ENCODE measurements around the gene ABTB2.
"Not testable (repeated sequence)": the region's sequence is repeated elsewhere in the genome, so short reads cannot be mapped to it uniquely, and the experiment has no call there.

ABTB2 gene

DNA sequence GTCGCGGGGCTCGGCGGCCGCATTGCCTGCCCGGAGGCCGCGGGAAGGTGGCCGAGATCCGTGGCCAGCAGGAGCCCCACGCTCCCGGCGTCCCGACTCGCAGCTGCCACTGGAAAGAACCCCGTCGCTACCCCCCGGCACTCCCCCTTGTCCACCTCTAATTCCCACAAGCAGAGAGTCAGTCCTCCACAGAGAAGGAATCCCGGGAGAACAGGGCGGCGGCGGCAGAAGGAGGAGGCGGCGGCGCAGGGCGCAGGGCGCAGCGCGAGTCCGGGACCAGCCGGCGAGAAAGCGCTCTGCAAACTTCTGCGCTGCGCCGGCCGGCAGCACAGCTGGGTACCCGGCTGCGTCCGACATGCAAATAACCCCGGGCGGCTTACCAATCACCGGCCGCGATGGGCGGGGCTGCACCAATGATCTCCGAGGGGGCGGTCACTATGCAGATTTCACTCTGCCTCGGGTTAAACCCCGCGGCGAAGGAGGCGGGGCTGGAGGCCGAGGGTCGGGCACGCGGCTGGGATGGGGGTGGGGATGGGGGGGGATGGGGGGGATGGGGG, at the start of gene ABTB2:
Gene ABTB2 (minus strand): TSS at position 310 of the 557 bp plus-strand sequence.
- peak; percentile 95 for DNase-seq

DNA sequence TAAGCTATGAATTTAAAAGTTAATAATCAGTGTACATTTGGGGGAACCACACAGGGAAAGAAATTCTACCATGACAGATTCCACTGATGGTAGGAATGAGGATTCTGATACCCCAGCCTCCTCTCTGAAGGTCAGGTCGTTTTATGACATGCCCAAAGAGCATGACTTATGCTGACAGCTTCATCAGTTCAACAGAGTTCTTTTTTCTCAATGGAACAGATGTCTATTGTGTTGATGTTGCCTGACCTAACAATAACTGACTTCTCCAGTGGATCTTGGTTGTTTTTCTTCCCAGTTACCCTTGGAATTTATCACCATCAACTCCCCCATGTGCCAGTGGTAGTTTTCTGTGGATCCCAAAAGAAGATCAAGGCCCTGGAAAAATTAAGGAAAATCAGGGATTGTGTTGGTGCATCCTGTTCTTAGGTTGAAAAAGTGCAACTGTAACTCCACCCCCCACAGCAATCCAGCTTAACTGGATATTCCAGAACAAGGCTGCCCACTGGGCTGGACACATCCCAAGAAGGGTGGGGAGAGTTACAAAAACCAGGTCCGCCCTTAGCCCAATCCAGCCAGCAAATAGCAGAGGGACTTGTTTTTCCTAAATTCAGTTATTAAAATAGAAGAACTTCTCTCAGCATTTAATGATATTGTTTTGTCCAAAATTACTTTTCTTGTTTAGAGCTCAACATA, 49.5 kb upstream of the ABTB2 start:
- no peak for DNase-seq

DNA sequence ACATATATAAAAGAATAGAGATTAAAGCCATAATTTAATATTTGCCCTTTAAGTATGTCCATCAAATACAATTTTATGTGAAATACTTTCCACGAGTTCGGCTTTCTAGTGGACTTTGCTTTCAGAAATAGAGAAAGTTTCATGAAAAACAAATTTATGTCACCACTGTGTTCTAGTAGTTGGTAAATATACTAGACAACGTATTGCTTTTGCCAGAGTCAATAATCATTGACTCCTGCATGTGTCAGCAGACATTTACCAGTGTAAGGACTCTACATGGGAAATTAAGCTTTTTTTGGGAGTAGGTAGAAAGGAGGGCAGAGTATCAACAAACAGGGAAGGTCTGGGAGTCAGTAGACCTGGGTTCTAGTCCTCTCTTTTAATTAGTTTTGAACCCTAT, 48.6 kb upstream of the ABTB2 start:
- DNase-seq = no peak

DNA sequence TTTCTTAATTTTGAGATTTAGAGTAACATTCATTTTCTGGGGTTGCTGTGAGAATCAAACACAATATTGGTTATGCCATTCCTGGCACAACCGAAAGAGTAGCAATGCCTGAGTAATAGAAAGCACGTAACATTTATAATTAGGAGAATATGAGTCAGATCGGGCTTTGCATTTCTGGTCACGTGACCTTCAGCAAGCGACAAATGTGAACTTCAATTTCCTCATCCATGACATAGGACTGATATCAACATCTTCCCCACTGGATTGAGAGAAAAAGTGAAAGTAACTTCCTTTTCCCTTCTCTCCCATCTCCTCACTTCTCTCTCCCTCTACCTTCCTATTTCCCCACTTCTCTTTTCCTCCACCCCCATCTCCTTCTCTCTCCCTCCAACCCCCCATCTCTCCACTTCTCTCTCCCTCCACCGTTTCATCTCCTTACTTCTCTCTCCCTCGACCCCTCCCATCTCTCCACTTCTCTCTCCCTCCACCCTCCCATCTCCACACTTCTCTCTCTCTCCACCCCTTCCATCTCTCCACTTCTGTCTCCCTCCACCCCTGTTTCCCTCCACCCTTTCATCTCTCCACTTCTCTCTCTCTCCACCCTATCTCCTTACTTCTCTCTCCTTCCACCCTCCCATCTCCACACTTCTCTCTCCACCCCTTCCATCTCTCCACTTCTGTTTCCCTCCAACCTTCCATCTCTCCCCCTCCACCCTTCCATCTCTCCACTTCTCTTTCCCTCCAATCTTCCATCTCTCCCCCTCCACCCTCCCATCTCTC, 47.5 kb upstream of the ABTB2 start:
- peak; percentile 48 for DNase-seq

DNA sequence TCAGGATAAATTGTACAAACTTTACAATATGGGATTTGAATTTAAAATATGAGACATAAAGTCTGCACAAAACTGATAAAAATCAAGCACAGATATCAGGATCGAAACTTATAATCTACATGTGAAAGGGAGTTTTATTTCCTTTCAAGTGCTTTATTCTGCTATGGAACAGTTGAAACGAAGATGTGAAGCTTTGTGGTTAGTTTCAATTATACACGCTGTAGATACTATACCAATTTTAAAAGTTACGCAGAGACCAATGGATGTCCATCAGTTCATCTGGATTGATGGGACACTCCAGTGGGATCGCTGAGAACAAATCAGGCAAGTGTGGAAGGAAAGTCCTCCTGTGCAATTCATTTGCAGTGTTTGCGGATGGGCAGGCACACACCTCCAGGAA, 46.5 kb upstream of the ABTB2 start:
- no peak for DNase-seq

DNA sequence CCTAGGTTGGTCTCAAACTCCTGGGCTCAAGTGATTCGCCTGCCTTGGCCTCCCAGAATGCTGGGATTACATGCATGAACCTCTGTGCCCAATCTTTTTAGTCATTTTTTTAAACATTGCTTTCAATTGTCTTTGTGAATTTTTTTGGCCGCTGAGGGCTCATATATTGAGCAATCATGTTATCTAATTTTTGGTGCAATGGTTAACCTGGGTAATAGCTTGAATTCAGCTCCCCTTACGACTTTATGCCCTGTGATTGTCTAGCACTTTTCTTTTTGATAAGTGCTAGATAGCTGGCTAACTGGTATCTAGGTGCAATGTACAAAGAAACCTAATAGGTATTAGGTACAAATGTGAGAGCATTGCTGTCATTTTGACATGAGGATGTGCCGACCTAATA, 45.6 kb upstream of the ABTB2 start:
- DNase-seq = no peak

DNA sequence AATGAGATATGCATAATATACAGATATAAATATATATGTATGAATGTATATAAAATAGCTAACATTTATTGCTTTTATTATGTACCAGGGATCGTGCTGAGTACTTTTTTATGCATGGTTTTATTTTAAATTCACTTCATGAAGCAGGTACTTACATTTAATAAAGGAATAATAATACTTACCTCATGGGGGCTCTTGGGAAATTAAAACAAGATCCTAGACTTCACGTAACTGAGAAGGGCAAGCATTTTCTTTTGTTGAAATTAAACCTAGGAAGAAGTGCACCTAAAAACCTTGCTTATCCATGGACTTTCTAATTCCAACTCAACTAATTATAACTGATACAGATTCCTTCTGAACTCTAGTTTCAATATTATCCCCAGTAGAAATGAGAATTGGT, 40.0 kb upstream of the ABTB2 start:
- no peak for DNase-seq

DNA sequence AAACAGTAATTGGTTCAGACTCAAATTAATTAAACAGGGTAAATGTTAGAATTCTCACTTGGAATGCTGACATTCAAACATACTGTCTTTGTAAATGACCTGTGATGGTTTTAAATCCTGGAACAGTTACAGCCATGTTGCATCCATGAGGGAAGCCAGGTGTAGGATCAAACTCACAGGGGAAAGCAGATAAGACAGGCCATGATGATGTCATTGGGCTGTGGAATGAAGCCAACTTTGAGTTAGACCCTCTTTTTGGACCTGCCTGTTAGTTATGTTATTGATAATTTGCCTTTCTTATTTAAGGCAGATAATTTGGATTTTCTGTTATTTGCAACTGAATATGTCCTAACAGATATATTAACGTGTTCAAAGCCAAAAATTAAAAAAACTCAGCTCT, 39.3 kb upstream of the ABTB2 start:
- DNase-seq = no peak

DNA sequence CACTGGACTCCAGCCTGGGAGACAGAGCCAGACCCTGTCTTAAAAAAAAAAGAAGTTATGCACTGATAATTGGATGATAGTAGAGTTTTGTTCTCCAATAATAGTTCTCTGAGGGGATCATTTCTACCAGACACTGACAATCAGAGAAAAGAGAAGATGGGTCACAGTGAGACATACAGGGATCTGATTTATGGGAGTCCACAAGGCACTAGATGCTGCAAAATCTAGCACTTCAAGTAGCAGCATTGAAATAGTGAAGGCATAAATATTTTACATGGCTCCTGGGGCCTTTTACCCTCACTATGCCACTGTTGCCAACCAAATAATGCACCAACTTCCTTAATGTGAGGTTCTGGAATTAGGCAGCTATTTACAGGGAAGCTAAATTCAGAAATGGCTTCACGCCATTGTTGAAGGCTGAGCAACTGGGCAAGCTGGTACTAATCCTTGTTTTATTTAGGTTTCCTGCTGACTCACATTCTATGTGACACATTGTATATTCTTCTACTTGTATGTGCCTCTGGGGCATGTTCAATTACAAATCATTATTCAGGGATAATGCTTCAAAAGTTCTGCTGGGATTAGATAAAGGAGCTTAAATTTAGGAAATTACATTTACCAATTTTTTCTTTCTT, 38.2 kb upstream of the ABTB2 start:
- DNase-seq = no peak

DNA sequence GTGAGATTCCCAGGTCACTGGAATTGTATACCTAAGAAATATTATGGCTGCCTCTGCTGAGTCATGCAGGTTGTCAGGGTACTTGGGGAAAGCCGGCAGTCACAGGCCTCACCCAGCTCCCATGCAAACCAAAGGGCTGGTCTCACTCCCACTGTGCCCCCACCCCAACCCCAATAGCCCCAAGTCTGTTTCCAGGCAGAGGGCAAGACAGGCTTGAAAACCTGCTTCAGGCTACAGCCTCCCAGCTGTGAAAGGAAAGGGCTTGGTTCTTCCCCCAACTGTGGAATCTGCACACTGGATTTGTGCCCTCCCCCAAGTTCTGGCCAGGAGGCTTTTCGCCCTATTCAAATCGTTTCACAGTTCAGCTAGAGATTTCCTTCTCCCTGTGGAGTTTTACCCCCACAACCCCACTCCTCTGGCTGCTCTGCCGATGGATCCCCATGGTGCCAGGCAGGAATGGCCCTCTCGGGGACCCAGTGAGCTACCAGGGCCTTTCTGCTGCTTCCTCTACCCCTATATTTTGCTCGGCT, 37.0 kb upstream of the ABTB2 start:
- DNase-seq = no peak

DNA sequence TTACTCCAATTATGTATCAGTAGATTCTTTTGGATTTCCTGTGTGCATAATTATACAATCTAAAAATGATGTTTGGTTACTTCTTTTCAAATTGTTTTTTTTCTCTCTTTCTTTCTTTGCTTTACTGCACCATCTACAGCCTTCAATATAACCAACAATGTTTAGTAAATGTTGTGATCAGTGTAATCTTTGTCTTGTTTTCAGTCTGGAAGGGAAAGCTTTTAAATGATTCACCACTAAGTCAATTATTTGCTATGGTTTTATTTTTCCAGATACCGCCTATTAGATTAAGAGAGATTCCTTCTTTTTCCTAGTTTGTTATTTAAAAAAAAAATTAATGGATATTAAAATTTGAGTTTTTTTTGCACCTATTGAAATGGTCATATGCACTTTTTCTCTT, 29.8 kb upstream of the ABTB2 start:
- DNase-seq = no peak

DNA sequence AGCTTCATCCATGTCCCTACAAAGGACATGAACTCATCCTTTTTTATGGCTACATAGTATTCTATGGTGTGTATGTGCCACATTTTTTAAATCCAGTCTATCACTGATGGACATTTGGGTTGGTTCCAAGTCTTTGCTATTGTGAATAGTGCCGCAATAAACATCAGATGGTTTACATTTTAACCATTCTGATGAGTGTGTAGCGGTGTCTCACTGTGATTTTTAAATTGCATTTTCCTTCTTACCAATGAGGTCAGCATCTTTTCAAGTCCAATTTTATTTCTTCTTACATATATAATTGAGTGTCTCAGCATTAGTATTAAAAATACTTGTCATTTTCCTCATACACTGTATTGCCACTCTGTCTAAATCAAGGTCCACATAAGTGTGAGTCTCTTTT, 28.5 kb upstream of the ABTB2 start:
- not testable (repeated sequence) for DNase-seq

DNA sequence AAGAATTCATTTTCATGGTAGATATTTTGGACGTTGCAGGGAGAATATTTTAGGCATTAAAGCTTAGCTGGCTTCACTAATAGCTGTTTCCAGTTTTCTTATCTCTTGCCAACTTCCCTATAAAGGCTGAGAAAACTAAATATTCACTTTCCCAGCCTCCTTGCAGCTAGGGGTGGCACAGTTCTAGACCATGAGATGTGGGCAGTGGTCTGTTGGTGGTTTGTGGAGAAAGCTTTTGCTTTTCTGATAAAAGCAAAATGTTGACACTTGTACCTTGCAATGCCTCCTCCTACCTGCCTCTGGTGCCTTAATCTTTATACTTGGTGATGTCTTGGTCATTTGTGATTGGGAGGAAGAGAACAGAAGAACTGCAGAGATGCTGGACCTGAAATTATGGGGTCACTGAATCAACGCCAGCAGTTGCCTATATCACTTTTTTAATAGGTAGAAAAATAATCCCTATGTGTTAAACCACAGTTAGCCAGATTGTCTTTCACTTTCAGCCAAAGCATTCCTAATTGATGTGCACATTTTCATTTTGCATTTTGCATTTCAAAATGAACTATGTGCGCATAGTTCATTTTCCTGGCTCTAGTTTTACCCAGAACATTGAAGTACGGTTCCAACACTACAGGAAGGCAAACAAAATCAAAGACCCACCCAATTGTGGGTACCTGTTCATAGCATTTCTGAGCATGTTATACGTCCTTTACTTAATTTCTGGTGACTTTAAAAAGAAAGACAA, 24.9 kb upstream of the ABTB2 start:
- DNase-seq = no peak

DNA sequence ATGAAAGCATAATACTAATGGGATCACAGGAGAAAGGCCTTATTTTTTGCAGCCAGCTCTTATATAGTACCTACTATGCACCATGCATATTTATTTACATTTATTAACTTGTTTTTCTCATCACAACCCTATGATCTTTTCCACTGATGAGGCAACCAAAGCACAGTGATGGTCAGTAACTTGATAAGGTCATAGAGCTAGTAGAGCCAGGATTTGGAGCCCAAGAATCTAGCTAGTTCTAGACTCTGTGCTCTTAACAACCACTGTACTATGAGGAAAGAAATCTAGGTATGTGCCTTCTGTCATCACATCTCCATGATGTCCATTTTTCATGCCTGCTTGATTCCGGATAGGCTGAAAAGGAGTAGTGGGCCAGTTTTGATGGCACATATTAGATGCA, 24.0 kb upstream of the ABTB2 start:
- DNase-seq = no peak

DNA sequence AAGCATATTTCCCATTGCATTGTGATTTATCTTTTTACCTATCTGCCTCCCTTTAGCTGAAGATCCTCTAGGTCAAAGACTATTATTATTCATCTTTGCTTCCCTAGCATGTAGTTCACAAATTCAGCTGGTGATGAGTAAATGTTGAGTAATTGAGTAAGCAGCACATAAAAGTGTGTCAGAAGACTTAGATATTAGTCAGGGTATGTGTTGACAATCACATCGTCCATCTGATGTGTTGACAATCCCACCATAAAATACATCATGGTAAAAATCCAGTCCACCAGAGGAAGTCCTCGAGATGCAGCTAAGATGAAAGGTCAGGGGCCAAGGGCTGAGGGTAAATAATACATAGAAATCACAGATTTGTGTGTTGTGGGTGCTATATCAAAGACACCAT, 22.9 kb upstream of the ABTB2 start:
- DNase-seq = no peak

DNA sequence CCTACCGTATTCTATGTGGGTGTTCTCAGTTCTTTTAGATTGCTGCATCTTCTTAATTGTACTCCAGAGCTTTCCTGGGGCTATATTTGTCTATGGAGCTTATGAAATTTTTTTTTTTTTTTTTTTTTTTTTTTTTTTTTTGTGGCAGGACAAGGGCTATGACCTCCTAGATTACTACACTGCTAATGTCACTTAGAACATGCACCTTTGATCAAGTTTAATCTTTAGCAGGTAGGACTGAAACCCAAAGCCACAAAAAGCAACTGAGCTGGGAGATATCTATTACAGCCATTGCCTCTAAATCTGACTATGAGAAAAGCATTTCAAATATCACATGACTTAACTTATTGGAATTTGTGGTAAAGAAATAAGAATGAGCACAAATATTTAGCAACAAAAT, 21.7 kb upstream of the ABTB2 start:
- no peak for DNase-seq

DNA sequence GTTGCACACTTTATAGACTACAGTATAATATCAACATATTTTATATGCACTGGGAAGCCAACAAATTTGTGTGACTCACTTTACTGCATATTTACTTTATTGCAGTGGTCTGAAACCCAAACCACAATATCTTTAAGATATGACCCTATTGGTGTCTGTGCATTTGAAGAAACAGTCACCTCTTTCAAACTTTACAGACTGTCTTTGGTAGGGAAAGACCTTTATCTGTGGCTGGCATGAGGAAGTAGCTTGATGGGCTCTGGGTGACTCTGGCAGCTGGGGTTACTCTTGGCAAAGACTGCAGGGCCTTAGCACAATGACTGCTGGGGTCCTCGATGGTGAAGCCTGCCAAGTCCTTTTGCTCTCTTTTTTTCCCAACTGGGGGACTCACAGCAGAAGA, 21.3 kb upstream of the ABTB2 start:
- no peak for DNase-seq

DNA sequence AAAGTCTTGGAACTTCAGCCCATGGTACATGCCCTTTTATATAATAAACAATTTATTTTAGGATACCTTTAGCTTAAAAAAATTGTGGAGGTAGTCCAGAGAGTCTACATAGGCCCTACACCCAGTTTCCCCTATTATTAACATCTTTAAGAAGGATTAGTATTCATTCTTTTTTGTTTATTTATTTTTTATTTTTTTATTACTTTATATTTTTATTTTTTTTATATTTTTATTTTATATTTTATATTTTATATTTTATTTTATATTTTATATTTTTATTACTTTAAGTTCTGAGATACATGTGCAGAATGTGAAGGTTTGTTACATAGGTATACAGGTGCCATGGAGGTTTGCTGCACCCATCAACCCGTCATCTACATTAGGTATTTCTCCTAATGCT, 15.9 kb upstream of the ABTB2 start:
- DNase-seq = no peak

DNA sequence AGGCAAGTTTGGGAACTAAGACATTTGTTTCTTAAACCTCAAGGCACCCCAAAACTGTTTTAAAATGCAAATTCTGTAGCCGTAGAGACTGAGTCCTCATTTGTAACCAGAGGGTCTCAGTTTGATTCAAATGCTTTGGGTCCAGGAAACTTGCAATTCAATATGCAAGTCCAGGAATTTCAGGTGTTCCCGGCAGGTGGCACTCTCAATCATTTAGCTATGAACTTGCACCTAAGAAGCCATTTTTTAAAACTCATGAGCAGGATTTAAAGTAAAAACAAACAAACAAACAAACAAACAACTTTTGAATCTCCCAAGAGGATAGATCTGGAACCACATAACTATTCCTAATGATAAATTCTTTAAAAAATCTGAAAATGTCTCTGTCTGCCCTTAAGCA, 8.7 kb upstream of the ABTB2 start:
- DNase-seq = no peak

DNA sequence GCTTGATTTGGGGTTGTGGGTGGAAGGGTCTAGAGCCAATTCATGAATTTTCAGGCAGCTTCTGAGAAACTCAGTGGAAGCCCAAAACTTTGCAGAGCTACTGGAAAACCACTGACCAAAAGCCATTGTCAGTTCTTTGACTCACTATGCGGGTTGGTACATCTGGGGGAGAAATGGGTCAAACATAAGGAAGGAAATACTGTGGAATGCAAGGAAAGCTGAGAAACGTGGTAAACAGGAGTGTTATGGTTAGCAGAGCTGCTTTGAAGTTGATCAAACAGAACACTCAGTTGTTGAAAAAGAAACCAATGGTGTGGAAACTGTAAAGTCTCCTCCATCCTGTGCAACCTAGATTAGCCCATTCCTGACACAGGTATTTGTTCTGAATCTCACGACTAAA, 6.3 kb upstream of the ABTB2 start:
- no peak for DNase-seq

DNA sequence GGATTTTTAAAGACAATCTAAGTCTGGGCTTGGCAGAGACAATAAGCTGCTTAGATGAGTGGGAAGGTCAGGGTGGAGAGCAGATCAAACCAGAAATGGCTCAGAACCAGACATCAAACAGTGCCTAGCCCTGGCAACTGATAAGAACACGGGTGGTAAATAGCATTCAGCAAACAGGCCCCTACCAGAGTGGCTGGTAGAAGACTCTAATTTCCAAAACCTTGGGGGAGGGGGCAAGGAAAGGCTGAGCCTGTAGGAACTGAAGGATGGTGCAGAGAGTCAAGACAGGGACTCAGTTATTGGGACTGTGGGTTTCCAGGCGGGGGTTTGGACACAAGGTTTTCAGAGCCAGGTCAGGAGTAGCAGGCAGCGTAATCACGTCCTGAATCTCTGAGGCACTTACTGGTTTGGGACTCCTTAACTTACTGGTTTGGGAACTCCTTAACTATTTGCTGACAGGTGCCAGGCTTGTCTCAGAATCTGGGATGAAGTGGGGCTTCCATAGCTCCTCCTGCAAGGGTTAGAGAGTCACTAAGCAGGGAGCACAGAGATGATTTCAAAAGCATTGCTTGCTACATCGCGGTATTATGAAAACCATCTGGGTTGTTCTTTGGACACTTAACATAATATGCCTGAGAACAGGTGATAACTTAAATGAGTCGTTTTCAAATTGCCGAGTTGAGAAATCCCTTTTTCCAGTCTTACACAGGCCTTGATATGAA, 5.7 kb upstream of the ABTB2 start:
- DNase-seq = no peak

DNA sequence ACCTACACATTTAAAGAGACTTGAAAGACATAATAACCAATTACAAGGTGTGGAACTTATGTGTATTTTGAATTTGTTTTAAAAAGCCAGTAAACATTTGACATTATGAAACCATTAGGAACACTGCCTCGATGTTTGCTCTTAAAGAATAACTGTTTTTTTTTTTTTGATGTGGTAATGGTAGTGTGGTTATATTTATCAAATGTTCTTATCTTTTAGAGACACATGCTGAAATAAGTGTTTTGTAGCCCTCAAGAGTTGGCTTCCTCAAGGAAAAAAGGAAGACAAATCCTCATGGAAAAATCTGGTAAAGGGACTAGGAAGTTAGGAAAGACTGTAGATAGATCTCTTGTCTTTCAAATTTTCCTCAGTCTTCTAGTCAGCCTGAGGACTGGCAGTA, 2.2 kb upstream of the ABTB2 start:
- DNase-seq = no peak

All from activated CD4-positive, alpha-beta T cell treated with anti-CD3 and anti-CD28 coated beads, Interleukin-2, amount 50 U/mL, for 16 hours (primary cell).